Activated CD4-positive, alpha-beta T cell treated with anti-CD3 and anti-CD28 coated beads, Interleukin-2, amount 50 U/mL, for 24 hours (primary cell): ENCODE data around the gene WSB1.
"Not testable (repeated sequence)": the region's sequence is repeated elsewhere in the genome, so short reads cannot be mapped to it uniquely, and the experiment has no call there.

Experiments used
- DNase-seq, 2 donors: peaks; one replicate each; pipeline ENCODE4 v3.0.0-alpha.2; 2020; ENCODE audit warnings: low read depth in 1 of 2, low spot score in 1 of 2

Gene WSB1

GRCh38 chr17:27279132-27279531 is 14.8 kb upstream of the WSB1 start:
- DNase-seq: not testable (repeated sequence)

- no peak for DNase-seq
These were observed 13.4 kb upstream of the WSB1 start for GRCh38 chr17:27280527-27280926.

- no peak for DNase-seq
These were observed 12.5 kb upstream of the WSB1 start for GRCh38 chr17:27281438-27281837.

GRCh38 chr17:27282054-27282551 is 11.8 kb upstream of the WSB1 start:
- DNase-seq: no peak

- DNase-seq: no peak
These were observed 10.9 kb upstream of the WSB1 start for GRCh38 chr17:27283060-27283459.

GRCh38 chr17:27283751-27284150 is 10.2 kb upstream of the WSB1 start:
- DNase-seq: no peak

GRCh38 chr17:27284811-27285415 is 9.0 kb upstream of the WSB1 start:
- DNase-seq: no peak

GRCh38 chr17:27285516-27285915 is 8.4 kb upstream of the WSB1 start:
- no peak for DNase-seq

GRCh38 chr17:27288183-27288582 is 5.7 kb upstream of the WSB1 start:
- DNase-seq: no peak

- no peak for DNase-seq
These were observed 4.1 kb upstream of the WSB1 start for GRCh38 chr17:27289856-27290255.

GRCh38 chr17:27290916-27291598 is 2.9 kb upstream of the WSB1 start:
- DNase-seq: no peak

GRCh38 chr17:27293359-27293897 is 486 bp upstream of the WSB1 start:
- DNase-seq: no peak

- DNase-seq: peak in 1 of 2 donors; percentile 23
These were observed 1.0 kb downstream of the WSB1 start for GRCh38 chr17:27294689-27295630.

- DNase-seq: no peak
These were observed 2.0 kb downstream of the WSB1 start for GRCh38 chr17:27295945-27296344.

- DNase-seq: no peak
These were observed 2.6 kb downstream of the WSB1 start for GRCh38 chr17:27296428-27296979.

- no peak for DNase-seq
These were observed 5.6 kb downstream of the WSB1 start for GRCh38 chr17:27299384-27300049.

GRCh38 chr17:27303734-27304133 is 9.8 kb downstream of the WSB1 start:
- no peak for DNase-seq

- DNase-seq: no peak
These were observed 12.4 kb downstream of the WSB1 start for GRCh38 chr17:27306276-27306835.

- no peak for DNase-seq
These were observed 16.7 kb downstream of the WSB1 start for GRCh38 chr17:27310565-27311110.

- no peak for DNase-seq
These were observed 19.4 kb downstream of the WSB1 start for GRCh38 chr17:27313301-27313700.
